Measurements from ENCODE around the gene RNF157.

The RNF157 gene

DNA sequence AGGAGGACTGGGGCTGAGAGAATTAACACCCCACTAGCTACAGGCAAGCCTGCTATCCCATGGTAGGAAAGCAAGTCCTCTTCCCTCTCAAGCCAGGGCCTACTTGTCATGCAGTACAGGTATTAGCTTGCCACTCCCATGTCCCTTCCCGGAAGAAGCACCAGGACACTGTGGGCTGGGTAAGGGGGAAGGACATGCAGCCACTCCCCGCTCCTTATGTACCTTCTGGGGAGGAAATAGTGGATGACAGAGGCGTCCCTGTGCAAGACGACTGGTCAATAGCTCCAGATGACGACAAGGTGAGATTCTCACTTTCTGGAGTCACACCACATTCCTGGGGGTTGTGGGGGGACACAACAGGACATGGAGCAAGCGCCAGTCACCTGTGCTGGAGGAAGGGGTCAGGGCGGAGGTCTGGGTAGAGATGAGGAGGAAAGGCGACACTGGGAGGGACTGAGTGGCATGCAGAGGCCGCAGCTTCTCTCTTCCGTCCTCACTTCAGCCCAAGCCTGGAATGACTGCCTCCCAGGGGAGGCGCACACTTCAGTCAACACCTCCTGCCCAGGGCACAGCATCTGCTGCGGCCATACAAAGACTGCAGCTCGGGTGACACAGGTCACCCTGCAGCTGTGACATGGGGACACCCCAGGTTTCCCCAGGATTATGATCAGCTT is 84.2 kb downstream of the RNF157 start:
- no peaks in the 10 kb centered on the region for H3K36me3 ChIP-seq (ENCODE audit: control insufficient read depth, insufficient read depth, low read length)
- H3K56ac ChIP-seq (ENCODE audit: low read length): no peak overlapping the region
- no peak overlapping the region for H3K4me2 ChIP-seq (ENCODE audit: low read length)
- no peak for DNase-seq
- no peak overlapping the region for H3K23ac ChIP-seq (ENCODE audit: low read length)
- H2BK5ac ChIP-seq (ENCODE audit: low read length): no peak overlapping the region
- no peak overlapping the region for H3K27ac ChIP-seq (ENCODE audit: low read depth, low read length)
- H3K4me3 ChIP-seq (ENCODE audit: low read length): no peak overlapping the region
- no peak overlapping the region for H2AK5ac ChIP-seq (ENCODE audit: low read length)
- no peaks in the 10 kb centered on the region for H3K4me1 ChIP-seq (ENCODE audit: control insufficient read depth, low read depth, low read length)
- no peak overlapping the region for H4K8ac ChIP-seq (ENCODE audit: low read depth, low read length)
- no peak overlapping the region for H2BK120ac ChIP-seq (ENCODE audit: low read depth, low read length)
- no peaks in the 10 kb centered on the region for H3K27me3 ChIP-seq (ENCODE audit: insufficient read depth, low read length, poor library complexity)
- H3K18ac ChIP-seq (ENCODE audit: low read length): no peak overlapping the region
- no peaks in the 10 kb centered on the region for H3K79me2 ChIP-seq (ENCODE audit: control insufficient read depth, insufficient read depth, low read length)
- no peak overlapping the region for H4K5ac ChIP-seq (ENCODE audit: low read length)
- no peak overlapping the region for H2BK15ac ChIP-seq (replicated peaks; ENCODE audit: low read depth)
- H3K9ac ChIP-seq (ENCODE audit: low read length): no peak overlapping the region
- WGBS (ENCODE audit: extremely low coverage, insufficient coverage, low lambda C conversion rate): no CpG with 5 or more reads among the region's 13 CpGs
- H3K4ac ChIP-seq (ENCODE audit: low read depth, low read length): no peak overlapping the region
- H3K79me1 ChIP-seq (ENCODE audit: low read length): no peaks in the 10 kb centered on the region

DNA sequence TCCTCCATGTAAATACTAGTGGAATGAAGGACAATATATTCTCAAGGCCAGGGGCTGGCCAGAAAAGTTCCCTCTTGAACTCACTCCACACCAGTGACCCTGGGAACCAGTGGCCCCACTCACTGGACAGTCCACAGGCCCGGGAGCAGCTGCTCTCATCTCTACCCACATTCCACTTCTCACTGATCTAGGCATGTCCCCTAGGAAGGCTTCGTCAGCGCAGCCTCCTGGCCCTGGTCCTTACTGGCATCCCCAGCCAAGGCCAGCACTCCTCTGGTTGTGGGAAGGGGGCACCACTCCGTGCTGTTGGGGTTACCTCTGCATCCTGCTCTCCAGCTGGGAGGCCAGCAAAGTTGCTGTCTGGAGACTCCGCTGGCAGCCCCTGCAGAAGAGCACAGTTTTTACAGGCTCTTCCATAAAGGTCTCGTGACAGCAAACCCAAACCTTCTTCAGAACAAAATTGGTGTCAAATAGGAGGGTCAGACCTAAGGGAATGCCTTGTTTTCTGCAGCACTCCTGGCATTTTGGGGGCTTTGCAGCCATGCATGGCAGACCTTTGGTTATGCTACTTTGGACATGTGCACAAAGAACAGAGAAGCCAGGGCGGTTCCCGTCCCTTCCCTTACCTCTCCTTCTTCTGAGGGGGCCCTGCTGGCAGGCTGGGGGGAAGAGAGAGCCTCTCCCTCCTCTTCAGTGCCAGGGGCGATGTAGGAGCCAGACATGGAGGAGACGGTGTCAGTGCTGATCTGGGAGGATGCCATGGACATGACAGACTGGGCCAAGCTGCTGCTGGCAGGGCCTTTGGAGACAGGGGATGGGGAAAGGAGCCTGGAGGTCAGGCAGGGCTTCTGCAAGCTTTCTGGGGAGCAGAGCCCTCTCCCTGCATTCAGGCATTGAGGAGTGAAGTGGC is 85.1 kb downstream of the RNF157 start:
- no peak overlapping the region for H4K5ac ChIP-seq (ENCODE audit: low read length)
- no peaks in the 10 kb centered on the region for H3K79me1 ChIP-seq (ENCODE audit: low read length)
- DNase-seq: no peak
- H3K4me3 ChIP-seq (ENCODE audit: low read length): no peak overlapping the region
- no peak overlapping the region for H3K9ac ChIP-seq (ENCODE audit: low read length)
- no CpG with 5 or more reads among the region's 10 CpGs for WGBS (ENCODE audit: extremely low coverage, insufficient coverage, low lambda C conversion rate)
- no peaks in the 10 kb centered on the region for H3K79me2 ChIP-seq (ENCODE audit: control insufficient read depth, insufficient read depth, low read length)
- no peak overlapping the region for H3K27ac ChIP-seq (ENCODE audit: low read depth, low read length)
- H3K4ac ChIP-seq (ENCODE audit: low read depth, low read length): no peak overlapping the region
- no peak overlapping the region for H3K56ac ChIP-seq (ENCODE audit: low read length)
- no peaks in the 10 kb centered on the region for H3K36me3 ChIP-seq (ENCODE audit: control insufficient read depth, insufficient read depth, low read length)
- H4K8ac ChIP-seq (ENCODE audit: low read depth, low read length): no peak overlapping the region
- no peak overlapping the region for H3K4me2 ChIP-seq (ENCODE audit: low read length)
- H3K23ac ChIP-seq (ENCODE audit: low read length): no peak overlapping the region
- H2AK5ac ChIP-seq (ENCODE audit: low read length): no peak overlapping the region
- no peak overlapping the region for H2BK120ac ChIP-seq (ENCODE audit: low read depth, low read length)
- H3K4me1 ChIP-seq (ENCODE audit: control insufficient read depth, low read depth, low read length): no peaks in the 10 kb centered on the region
- no peak overlapping the region for H2BK15ac ChIP-seq (replicated peaks; ENCODE audit: low read depth)
- H2BK5ac ChIP-seq (ENCODE audit: low read length): no peak overlapping the region
- no peaks in the 10 kb centered on the region for H3K27me3 ChIP-seq (ENCODE audit: insufficient read depth, low read length, poor library complexity)
- H3K18ac ChIP-seq (ENCODE audit: low read length): no peak overlapping the region

DNA sequence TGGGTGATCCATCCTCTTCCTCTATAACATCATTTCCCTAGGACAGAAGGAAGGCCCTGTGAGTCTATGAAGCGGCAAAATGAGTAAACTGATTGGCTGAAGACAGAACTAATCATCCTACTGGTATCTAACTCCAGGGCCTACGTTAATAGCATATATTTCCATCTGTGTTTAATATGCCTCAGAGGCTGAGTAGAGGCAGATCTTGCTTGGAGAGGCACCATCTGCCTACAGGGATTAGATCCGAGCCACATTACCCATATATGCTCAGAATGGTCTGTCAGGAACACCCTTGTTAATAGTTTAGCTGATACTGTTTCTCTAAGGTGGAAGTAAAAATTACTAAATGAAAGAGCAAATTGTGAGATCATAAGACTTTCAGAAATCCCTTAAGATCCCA is 86.0 kb downstream of the RNF157 start:
- H3K56ac ChIP-seq (ENCODE audit: low read length): no peak overlapping the region
- H3K4me2 ChIP-seq (ENCODE audit: low read length): no peak overlapping the region
- no peak overlapping the region for H3K9ac ChIP-seq (ENCODE audit: low read length)
- no peaks in the 10 kb centered on the region for H3K79me2 ChIP-seq (ENCODE audit: control insufficient read depth, insufficient read depth, low read length)
- no peak for DNase-seq
- H2AK5ac ChIP-seq (ENCODE audit: low read length): no peak overlapping the region
- no peak overlapping the region for H3K4me3 ChIP-seq (ENCODE audit: low read length)
- H3K23ac ChIP-seq (ENCODE audit: low read length): no peak overlapping the region
- no peaks in the 10 kb centered on the region for H3K27me3 ChIP-seq (ENCODE audit: insufficient read depth, low read length, poor library complexity)
- no peak overlapping the region for H2BK5ac ChIP-seq (ENCODE audit: low read length)
- no peak overlapping the region for H4K8ac ChIP-seq (ENCODE audit: low read depth, low read length)
- H3K36me3 ChIP-seq (ENCODE audit: control insufficient read depth, insufficient read depth, low read length): no peaks in the 10 kb centered on the region
- H3K27ac ChIP-seq (ENCODE audit: low read depth, low read length): no peak overlapping the region
- no peaks in the 10 kb centered on the region for H3K79me1 ChIP-seq (ENCODE audit: low read length)
- WGBS (ENCODE audit: extremely low coverage, insufficient coverage, low lambda C conversion rate): no CpG with 5 or more reads among the region's 3 CpGs
- no peak overlapping the region for H3K18ac ChIP-seq (ENCODE audit: low read length)
- no peak overlapping the region for H4K5ac ChIP-seq (ENCODE audit: low read length)
- no peak overlapping the region for H2BK120ac ChIP-seq (ENCODE audit: low read depth, low read length)
- H2BK15ac ChIP-seq (replicated peaks; ENCODE audit: low read depth): no peak overlapping the region
- no peak overlapping the region for H3K4ac ChIP-seq (ENCODE audit: low read depth, low read length)
- no peaks in the 10 kb centered on the region for H3K4me1 ChIP-seq (ENCODE audit: control insufficient read depth, low read depth, low read length)

DNA sequence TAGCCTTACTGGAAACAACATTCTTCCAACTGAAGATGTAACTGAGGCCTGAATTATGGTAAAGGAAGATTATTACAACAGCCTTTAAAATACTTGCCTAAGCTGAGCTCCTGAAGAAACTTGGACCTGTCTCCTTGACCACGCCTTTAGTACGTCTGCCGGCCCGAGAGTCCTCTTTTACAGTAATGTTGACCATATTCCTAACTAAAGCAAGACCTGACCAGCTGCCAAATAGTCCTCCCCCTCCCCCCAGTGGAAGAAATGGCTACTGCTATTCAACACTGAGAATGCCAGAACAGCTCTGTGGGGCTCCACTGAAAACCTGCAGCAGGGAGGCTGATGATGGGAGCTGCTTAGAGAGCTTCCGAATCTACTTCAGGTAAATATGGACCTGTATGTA is 86.7 kb downstream of the RNF157 start:
- no peak overlapping the region for H4K8ac ChIP-seq (ENCODE audit: low read depth, low read length)
- no peaks in the 10 kb centered on the region for H3K36me3 ChIP-seq (ENCODE audit: control insufficient read depth, insufficient read depth, low read length)
- H3K27me3 ChIP-seq (ENCODE audit: insufficient read depth, low read length, poor library complexity): no peaks in the 10 kb centered on the region
- H2BK15ac ChIP-seq (replicated peaks; ENCODE audit: low read depth): no peak overlapping the region
- no peaks in the 10 kb centered on the region for H3K79me2 ChIP-seq (ENCODE audit: control insufficient read depth, insufficient read depth, low read length)
- peak; percentile 58 for DNase-seq
- no peak overlapping the region for H3K9ac ChIP-seq (ENCODE audit: low read length)
- no peak overlapping the region for H3K56ac ChIP-seq (ENCODE audit: low read length)
- H3K4me3 ChIP-seq (ENCODE audit: low read length): no peak overlapping the region
- H3K4me2 ChIP-seq (ENCODE audit: low read length): no peak overlapping the region
- H3K23ac ChIP-seq (ENCODE audit: low read length): no peak overlapping the region
- H3K79me1 ChIP-seq (ENCODE audit: low read length): no peaks in the 10 kb centered on the region
- H3K4ac ChIP-seq (ENCODE audit: low read depth, low read length): no peak overlapping the region
- no peak overlapping the region for H2BK120ac ChIP-seq (ENCODE audit: low read depth, low read length)
- no peaks in the 10 kb centered on the region for H3K4me1 ChIP-seq (ENCODE audit: control insufficient read depth, low read depth, low read length)
- H3K18ac ChIP-seq (ENCODE audit: low read length): no peak overlapping the region
- no peak overlapping the region for H4K5ac ChIP-seq (ENCODE audit: low read length)
- H3K27ac ChIP-seq (ENCODE audit: low read depth, low read length): no peak overlapping the region
- H2AK5ac ChIP-seq (ENCODE audit: low read length): no peak overlapping the region
- no peak overlapping the region for H2BK5ac ChIP-seq (ENCODE audit: low read length)
- no CpG with 5 or more reads among the region's 5 CpGs for WGBS (ENCODE audit: extremely low coverage, insufficient coverage, low lambda C conversion rate)

DNA sequence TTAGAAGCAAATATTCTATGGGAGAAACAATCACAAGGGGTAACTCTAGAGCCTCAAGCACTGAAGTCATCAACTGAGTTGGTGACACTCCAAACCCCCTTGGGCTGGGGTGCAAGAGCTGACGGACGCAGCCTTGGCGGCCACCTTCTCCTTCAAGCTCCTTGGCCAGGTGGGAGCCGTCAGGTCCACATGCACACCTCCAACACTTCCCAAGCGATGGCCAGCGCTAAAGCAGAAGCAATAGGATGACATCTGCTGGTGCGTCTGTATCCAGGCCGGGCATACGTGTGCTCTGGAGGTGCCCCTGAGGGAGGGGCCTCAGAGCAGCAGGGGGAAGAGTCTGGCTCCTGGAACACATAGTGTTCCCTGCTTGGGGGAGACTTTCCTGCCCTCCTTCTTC is 87.1 kb downstream of the RNF157 start:
- Histone ChIP-seq H3K23ac (ENCODE audit: low read length) (no peak overlapping the region), H3K4me3 (ENCODE audit: low read length) (no peak overlapping the region), H2BK15ac (replicated peaks; ENCODE audit: low read depth) (no peak overlapping the region), H3K4me1 (ENCODE audit: control insufficient read depth, low read depth, low read length) (no peaks in the 10 kb centered on the region), H2BK5ac (ENCODE audit: low read length) (no peak overlapping the region), H2BK120ac (ENCODE audit: low read depth, low read length) (no peak overlapping the region), H3K27ac (ENCODE audit: low read depth, low read length) (no peak overlapping the region), H4K5ac (ENCODE audit: low read length) (no peak overlapping the region), H3K9ac (ENCODE audit: low read length) (no peak overlapping the region), H3K27me3 (ENCODE audit: insufficient read depth, low read length, poor library complexity) (no peaks in the 10 kb centered on the region), H2AK5ac (ENCODE audit: low read length) (no peak overlapping the region), H3K4me2 (ENCODE audit: low read length) (no peak overlapping the region), H3K36me3 (ENCODE audit: control insufficient read depth, insufficient read depth, low read length) (no peaks in the 10 kb centered on the region), H4K8ac (ENCODE audit: low read depth, low read length) (no peak overlapping the region), H3K18ac (ENCODE audit: low read length) (no peak overlapping the region), H3K79me1 (ENCODE audit: low read length) (no peaks in the 10 kb centered on the region), H3K79me2 (ENCODE audit: control insufficient read depth, insufficient read depth, low read length) (no peaks in the 10 kb centered on the region), H3K4ac (ENCODE audit: low read depth, low read length) (no peak overlapping the region), H3K56ac (ENCODE audit: low read length) (no peak overlapping the region)
- WGBS (ENCODE audit: extremely low coverage, insufficient coverage, low lambda C conversion rate): no CpG with 5 or more reads among the region's 9 CpGs
- peak; percentile 41 for DNase-seq
